AG04449 (cell line): ENCODE measurements around the gene IGSF8.
A peak's percentile ranks its signal among the peaks of the same experiment; 100 is the strongest.

Experiments used
- CTCF ChIA-PET: fragments of 350-600 bp; formaldehyde crosslinking; extraction: SDS; loops from one replicate; lab custom pipeline; 2021; ENCODE audit warnings: antibody characterized with exemption; lab: Yijun Ruan, JAX
- POLR2A ChIA-PET: fragments of 400-600, 350-600 bp; formaldehyde crosslinking; extraction: SDS; loops from one replicate; lab custom pipeline; 2020; ENCODE audit warnings: antibody characterized with exemption, inconsistent platforms; lab: Yijun Ruan, JAX
- DNase-seq: peaks from one replicate; pipeline ENCODE4 v3.0.0-alpha.2; 2010; ENCODE audit warnings: low read depth, low spot score
- H3K4me3 ChIP-seq: 2 replicates; pipeline ENCODE4 v1.5.1; 2011; ENCODE audit warnings: low read depth, mild to moderate bottlenecking, control low read depth, low read length
- CTCF ChIP-seq: IDR thresholded peaks from one replicate; pipeline ENCODE4 v1.5.1; 2011; ENCODE audit warnings: mild to moderate bottlenecking, moderate library complexity, low read length, control low read depth, inconsistent platforms; ENCODE audit not compliant: insufficient read depth; ENCODE audit errors: missing control alignments

Gene IGSF8

GRCh38 chr1:160076295-160076694, 22.1 kb downstream of the IGSF8 start:
- DNase-seq, result no peak
- no peak overlapping the region for H3K4me3 ChIP-seq
- CTCF ChIA-PET, result interaction anchor here (3.9 to 11.7 kb wide), 3 partner anchors 10 to 30 kb away, joined by 17 to 116 read pairs (median 41); no protein-coding TSS in a partner anchor
- TF ChIP-seq CTCF, result no peak
- POLR2A ChIA-PET, result no interaction called here

GRCh38 chr1:160075836-160076235, 22.6 kb downstream of the IGSF8 start:
- H3K4me3 ChIP-seq, result no peak overlapping the region
- ChIA-PET POLR2A (no interaction called here), CTCF (interaction anchor here (4.9 to 11.7 kb wide), 2 partner anchors 11 to 25 kb away, joined by 17 to 116 read pairs; no protein-coding TSS in a partner anchor)
- no peak for DNase-seq
- TF ChIP-seq CTCF, result no peak

GRCh38 chr1:160074865-160075264, 23.6 kb downstream of the IGSF8 start:
- no peak for TF ChIP-seq CTCF
- DNase-seq, result no peak
- H3K4me3 ChIP-seq, result no peak overlapping the region
- ChIA-PET CTCF (interaction anchor here (11.7 kb wide), 1 partner anchor 12 kb away, joined by 116 read pairs; no protein-coding TSS in a partner anchor), POLR2A (no interaction called here)

- ChIA-PET CTCF (interaction anchor here (0.9 to 11.7 kb wide), 10 partner anchors 9 to 306 kb away, joined by 3 to 116 read pairs (median 4); partner anchors contain the start of gene KCNJ9), POLR2A (no interaction called here)
- no peak overlapping the region for H3K4me3 ChIP-seq
- no peak for DNase-seq
- TF ChIP-seq CTCF, result no peak
These were observed 27.1 kb downstream of the IGSF8 start for GRCh38 chr1:160071289-160071688.

GRCh38 chr1:160070243-160071163, 27.9 kb downstream of the IGSF8 start:
- no peak for DNase-seq
- TF ChIP-seq CTCF, result no peak
- peak overlapping the region; percentile 61 for H3K4me3 ChIP-seq
- ChIA-PET POLR2A (no interaction called here), CTCF (interaction anchor here (0.7 to 11.7 kb wide), 6 partner anchors 8 to 182 kb away, joined by 3 to 116 read pairs (median 3); partner anchors contain the start of gene KCNJ9)
